Effector memory CD8-positive, alpha-beta T cell (primary cell): ENCODE data around the gene HSBP1L1.

Experiments
- ATAC-seq: fragments of 150-1000 bp; cut with Tn5 transposase; replicated peaks from 2 replicates; pipeline ENCODE4 v1.10.0; 2021; ENCODE audit warnings: mild to moderate bottlenecking, moderate library complexity
- DNase-seq, 3 experiments: peaks; one replicate each; pipeline ENCODE4 v3.0.0; 2021
- H3K27ac Mint-ChIP-seq, 2 donors: one replicate each; pipeline ENCODE4 v1.8.0; 2022; ENCODE audit warnings: mild to moderate bottlenecking in 2 of 2, mixed read lengths in 2 of 2, moderate library complexity in 2 of 2
- H3K27me3 Mint-ChIP-seq, 2 donors: one replicate each; pipeline ENCODE4 v1.8.0; 2022; ENCODE audit warnings: mixed read lengths in 2 of 2
- H3K36me3 Mint-ChIP-seq: one replicate; pipeline ENCODE4 v1.8.0; 2022; ENCODE audit warnings: mild to moderate bottlenecking, moderate library complexity, mixed read lengths; ENCODE audit not compliant: insufficient read depth
- H3K4me1 Mint-ChIP-seq, 2 donors: one replicate each; pipeline ENCODE4 v1.8.0; 2022; ENCODE audit warnings: low read depth in 2 of 2, mixed read lengths in 2 of 2
- H3K4me3 Mint-ChIP-seq, 2 donors: one replicate each; pipeline ENCODE4 v1.8.0; 2022; ENCODE audit warnings: mild to moderate bottlenecking in 2 of 2, mixed read lengths in 2 of 2, moderate library complexity in 2 of 2
- H3K9me3 Mint-ChIP-seq, 2 donors: one replicate each; pipeline ENCODE4 v1.8.0; 2022; ENCODE audit warnings: mixed read lengths in 2 of 2

Gene HSBP1L1

DNA sequence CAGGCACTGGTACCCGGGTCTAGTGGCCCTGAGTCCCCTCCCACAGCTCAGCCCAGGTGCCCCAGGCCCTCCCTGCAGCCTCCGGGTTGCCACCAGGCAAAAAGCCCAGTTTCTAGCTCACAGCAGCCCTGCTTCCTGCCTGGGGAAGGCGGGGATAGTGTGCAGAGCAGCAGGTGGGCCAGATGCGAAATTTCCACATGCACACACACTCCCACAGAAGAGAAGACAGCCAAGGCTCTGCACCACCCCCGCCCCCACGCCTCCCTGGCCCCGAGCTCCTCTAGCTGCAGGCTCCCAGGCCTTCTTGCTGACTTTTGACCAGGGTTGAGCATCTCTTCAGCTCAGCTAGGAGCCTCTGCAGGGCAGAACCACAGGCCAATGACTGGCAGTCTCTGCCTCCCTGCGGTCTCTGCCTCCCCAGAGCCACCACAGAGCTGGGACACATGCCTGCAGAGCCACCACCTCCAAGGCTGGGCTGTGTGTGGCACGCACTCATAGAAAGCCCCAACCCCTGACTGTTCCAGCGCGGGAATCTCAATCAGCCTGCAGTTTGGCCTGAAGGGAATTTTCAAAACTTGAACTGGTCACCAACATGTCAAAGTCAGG, 20.2 kb upstream of the HSBP1L1 start:
- peak; percentile 73 for ATAC-seq
- H3K27me3 Mint-ChIP-seq, result no peaks in the 10 kb centered on the region
- peak overlapping the region; percentile 13 to 33 for H3K4me3 Mint-ChIP-seq
- H3K9me3 Mint-ChIP-seq, result no peaks in the 10 kb centered on the region
- peaks cover 28 to 29% of the 10 kb centered on the region in 2 donors for H3K4me1 Mint-ChIP-seq
- DNase-seq, result no peak
- H3K36me3 Mint-ChIP-seq, result peaks cover 26% of the 10 kb centered on the region
- H3K27ac Mint-ChIP-seq, result peak overlapping the region; percentile 89 to 94

DNA sequence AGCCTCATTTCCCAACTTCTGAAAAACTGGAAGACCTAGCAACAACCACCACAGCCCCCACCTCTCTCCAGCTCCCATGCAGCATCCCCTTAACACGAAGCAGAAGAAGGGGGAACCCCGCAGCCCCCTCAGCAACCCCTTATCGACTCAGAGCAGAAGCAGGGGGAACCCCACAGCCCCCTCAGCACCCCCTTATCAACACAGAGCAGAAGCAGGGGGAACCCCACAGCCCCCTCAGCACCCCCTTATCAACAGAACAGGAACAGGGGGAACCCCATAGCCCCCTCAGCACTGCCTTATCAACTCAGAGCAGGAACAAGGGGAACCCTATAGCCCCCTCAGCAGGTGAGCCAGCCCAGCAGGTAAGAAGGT, 19.7 kb upstream of the HSBP1L1 start:
- Mint-ChIP-seq H3K9me3 (no peaks in the 10 kb centered on the region), H3K4me1 (peaks cover 30 to 32% of the 10 kb centered on the region in 2 donors), H3K4me3 (peak overlapping the region; percentile 13 to 33), H3K36me3 (peaks cover 21% of the 10 kb centered on the region), H3K27ac (peak overlapping the region; percentile 89 to 94), H3K27me3 (no peaks in the 10 kb centered on the region)
- peak; percentile 63 for ATAC-seq
- DNase-seq, result no peak

DNA sequence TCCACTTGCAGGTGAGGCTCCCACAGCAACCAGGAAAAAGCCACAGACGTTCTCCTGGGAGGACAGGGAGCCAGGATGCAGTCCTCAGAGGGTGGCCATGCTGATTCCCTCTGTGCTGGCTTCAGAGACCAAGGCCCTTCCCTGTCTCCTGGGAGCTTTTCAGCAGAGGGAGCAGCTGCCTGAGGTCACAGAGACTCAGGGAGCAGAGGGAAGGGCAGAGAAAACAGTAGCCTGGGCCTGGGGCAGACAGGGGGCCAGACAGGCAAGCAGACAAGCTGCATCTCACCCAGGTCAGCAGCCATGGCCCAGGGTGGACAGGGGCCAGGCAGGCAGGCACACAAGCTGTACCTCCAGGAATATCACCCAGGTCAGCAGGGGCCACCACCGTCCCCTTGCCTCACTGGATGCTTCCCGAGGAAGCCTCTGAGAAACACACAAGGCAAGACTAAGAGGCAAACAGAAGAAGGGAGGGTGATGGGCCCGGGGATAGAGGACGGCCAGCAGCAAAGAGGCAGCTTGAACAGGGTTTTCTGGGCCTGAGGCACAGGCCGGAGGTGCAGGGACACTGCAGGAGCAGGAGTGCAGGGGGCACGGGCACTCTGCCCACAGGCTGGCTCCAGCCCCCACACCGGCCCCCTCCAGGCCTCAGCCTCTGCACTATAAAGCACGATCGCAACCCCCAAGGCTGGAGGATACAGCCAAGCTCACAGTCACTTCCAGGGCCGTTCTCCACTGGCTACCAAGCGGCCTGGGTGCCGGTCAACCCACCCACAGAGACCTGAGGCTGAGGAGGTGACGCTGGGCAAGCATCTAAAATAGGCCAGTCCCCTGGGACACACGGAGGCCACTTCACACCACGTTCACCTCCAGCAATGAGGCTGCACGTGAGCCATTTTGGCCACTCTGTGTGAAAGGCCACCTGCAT, 19.1 kb upstream of the HSBP1L1 start:
- Mint-ChIP-seq H3K27ac (peak overlapping the region; percentile 89 to 94), H3K9me3 (no peaks in the 10 kb centered on the region), H3K4me3 (peak overlapping the region in 1 of 2 donors; percentile 13), H3K4me1 (peaks cover 34 to 35% of the 10 kb centered on the region in 2 donors), H3K27me3 (no peaks in the 10 kb centered on the region), H3K36me3 (peaks cover 20% of the 10 kb centered on the region)
- no peak for DNase-seq
- no peak for ATAC-seq

DNA sequence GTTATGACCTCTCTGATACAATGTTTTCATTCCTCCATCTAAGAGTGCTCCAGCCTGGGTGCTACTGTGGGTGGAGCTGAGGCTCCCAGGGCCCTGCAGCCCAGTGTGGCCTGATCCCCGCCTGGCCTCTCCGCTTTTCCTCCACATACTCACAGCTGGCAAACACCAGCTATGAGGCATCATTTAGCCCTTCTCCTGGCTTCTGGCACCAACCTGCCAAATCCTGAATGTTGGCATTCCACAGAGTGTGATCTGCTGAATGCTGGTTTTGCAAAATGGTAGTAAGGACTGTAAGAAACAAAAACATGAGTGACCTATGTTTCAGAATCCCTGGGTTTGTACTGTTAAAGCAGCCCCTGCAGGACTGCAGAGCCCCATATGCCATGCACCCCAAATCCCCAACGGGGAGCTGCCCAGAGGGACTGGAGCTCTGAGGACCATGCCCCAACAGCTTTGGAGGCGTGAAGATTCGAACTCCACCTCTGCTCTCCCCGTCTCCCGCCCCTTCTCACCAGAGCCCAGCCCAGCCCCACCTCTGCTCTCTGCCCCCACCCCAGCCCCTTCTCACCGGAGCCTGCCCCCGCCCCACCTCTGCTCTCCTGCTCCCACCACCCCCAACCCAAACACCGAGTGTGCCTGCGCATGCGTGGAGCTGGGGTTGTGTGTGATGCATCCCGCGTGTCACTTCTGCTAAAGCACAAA, 17.2 kb upstream of the HSBP1L1 start:
- Mint-ChIP-seq H3K4me3 (no peak overlapping the region), H3K9me3 (no peaks in the 10 kb centered on the region), H3K27ac (no peak overlapping the region), H3K27me3 (no peaks in the 10 kb centered on the region), H3K36me3 (peaks cover 17% of the 10 kb centered on the region), H3K4me1 (peaks cover 32 to 36% of the 10 kb centered on the region in 2 donors)
- no peak for ATAC-seq
- DNase-seq, result no peak

DNA sequence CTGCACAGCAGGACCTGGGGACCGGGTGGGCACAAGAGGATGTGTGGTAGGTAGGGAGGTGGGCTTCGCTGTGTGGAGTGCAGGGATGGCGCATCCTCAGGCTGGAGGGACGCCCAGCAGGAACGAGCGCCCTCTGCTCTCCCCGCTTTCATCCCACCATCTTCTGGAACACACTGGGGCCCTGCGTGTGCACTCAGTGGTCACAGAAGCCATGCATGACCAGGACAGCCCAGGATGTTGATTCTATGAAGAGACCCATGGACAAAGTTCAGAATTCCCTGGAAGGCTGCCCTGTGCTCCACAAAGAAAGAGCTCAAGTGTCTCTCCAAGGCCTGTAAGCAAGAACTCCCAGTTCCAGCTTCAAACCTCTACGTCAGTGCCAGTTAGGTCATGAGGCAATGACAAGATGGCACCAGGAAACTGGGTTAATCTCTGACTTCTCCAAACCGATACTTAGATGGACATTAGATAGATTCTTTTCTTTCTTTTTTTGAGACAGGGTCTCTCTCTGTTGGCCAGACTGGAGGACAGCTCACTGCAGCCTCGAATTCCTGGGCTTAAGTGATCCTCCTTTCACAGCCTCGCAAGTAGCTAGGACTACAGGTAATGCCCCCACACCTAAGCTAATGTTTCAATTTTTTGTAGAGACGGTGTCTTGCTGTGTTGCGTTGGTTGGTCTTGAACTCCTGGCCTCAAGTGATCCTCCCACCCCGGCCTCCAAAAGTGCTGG, 16.4 kb upstream of the HSBP1L1 start:
- ATAC-seq, result no peak
- no peaks in the 10 kb centered on the region for H3K27me3 Mint-ChIP-seq
- H3K27ac Mint-ChIP-seq, result peak overlapping the region in 1 of 2 donors; percentile 51
- peaks cover 31 to 36% of the 10 kb centered on the region in 2 donors for H3K4me1 Mint-ChIP-seq
- H3K9me3 Mint-ChIP-seq, result no peaks in the 10 kb centered on the region
- H3K4me3 Mint-ChIP-seq, result peak overlapping the region in 1 of 2 donors; percentile 80
- DNase-seq, result no peak
- peaks cover 14% of the 10 kb centered on the region for H3K36me3 Mint-ChIP-seq

DNA sequence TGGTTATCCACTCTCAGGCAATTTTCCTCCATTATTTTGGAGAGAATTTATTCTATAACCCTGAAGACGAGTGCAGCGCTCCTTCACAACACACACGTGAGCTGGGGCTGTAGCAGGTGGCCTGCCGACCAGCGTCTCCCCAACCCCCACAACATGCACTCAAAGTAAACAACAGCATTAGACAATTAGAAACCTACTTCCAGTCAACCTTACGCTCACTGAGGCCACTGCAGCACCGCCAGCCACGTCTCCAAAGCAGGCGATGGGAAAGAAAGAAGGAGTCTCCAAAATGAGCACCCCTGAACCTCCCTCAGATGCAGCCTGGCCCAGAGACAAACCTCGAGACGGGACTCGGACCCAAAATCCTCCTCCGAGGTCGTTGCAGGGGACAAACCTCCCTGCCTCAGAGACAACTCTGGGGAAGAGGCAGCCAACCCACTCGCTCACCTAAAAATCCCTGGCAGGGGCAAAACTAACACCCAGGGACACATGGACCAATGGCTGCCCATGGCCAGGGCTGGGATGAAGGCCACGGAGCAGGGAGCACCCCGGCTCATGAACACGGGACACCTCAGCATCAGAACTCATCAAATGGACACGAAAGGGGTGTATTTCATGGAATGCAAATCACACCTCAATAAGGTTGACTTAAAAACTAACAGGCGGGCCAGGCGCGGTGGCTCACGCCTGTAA, 15.6 kb upstream of the HSBP1L1 start:
- Mint-ChIP-seq H3K4me1 (peaks cover 31 to 36% of the 10 kb centered on the region in 2 donors), H3K4me3 (peak overlapping the region; percentile 79 to 80), H3K27ac (peak overlapping the region in 1 of 2 donors; percentile 74), H3K27me3 (no peaks in the 10 kb centered on the region), H3K9me3 (no peaks in the 10 kb centered on the region), H3K36me3 (peaks cover 14% of the 10 kb centered on the region)
- DNase-seq, result no peak
- ATAC-seq, result no peak

DNA sequence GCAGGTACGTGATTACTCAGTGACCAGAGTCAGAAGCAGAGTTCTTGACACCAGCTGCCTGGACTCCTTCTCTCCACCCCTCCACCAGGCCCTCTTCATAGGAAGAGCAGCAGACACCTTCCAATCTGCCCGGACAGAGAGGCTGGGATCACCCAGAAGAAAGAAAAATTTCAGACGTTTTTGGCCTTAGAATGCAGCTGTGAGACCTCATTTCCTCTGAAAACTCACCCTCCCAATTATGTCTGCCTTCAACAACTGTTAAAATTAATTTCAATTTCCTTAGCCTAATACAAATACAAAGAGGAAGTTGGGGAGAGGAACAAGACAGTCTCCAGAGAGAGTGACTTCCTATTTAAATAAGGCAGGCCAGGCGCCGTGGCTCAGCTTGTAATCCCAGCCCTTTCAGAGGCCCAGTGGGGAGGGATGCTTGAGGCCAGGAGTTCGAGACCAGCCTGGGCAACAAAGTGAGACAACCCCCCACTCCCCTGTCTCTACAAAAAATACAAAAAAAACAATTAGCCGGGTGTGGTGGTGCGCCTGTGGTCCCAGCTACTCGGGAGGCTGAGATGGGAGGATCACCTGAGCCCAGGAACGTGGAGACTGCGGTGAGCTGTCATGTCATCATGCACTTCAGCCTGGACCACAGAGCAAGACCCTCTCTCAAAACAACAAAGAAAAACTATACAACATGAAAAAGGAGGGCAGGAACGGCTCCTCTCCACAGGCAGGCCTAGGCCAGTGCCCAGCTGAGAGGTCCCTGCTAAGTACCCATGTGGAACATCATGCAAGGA, 14.6 kb upstream of the HSBP1L1 start:
- H3K36me3 Mint-ChIP-seq, result peaks cover 14% of the 10 kb centered on the region
- H3K27ac Mint-ChIP-seq, result peak overlapping the region; percentile 74 to 84
- ATAC-seq (no peak), DNase-seq (no peak)
- peaks cover 21 to 26% of the 10 kb centered on the region in 2 donors for H3K4me1 Mint-ChIP-seq
- peak overlapping the region; percentile 79 to 80 for H3K4me3 Mint-ChIP-seq
- H3K27me3 Mint-ChIP-seq, result no peaks in the 10 kb centered on the region
- H3K9me3 Mint-ChIP-seq, result no peaks in the 10 kb centered on the region

DNA sequence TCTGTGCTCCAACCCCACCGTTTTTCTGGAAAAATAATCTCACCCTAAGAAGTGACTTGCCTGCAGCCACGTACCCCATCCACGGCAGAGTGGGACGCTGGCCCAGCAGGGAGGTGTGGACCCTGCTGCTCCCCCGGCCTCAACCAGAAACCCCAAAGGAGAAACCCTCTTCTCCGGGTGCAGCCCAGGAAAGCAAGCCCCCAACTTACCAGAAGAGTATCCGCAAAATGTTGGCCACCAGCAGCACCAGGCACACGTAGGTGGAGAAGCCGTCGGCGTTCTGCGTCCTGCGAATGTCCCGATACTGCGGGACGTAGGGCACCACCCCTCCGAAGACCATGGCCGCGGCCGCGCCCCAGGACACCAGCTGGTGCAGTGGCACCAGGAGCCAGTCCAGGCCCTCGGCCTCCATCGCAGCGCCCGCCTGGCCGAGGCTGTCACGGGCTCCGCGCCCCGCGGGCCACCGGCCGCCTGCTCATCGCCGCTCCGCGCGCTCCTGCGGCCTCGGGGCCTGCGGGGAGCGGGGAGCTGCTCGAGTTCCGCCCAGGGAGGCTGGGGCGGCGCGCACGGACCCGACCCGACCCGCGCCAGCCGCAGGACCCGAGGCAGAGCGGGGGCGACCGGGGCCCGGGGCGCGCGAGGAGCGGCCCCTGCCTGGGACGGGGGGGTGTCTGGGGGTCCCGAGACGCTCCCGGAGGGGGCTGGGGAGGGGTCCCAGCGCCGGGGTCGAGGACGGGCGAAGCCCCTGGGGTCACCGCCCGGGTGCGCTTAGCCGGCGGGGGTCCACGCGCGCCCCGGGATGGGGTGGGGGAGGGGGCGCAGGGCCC, 13.7 kb upstream of the HSBP1L1 start:
- Mint-ChIP-seq H3K4me3 (peak overlapping the region; percentile 79 to 80), H3K27ac (peak overlapping the region; percentile 74 to 84), H3K36me3 (peaks cover 14% of the 10 kb centered on the region), H3K9me3 (no peaks in the 10 kb centered on the region), H3K4me1 (peaks cover 18 to 21% of the 10 kb centered on the region in 2 donors), H3K27me3 (no peaks in the 10 kb centered on the region)
- ATAC-seq (peak; percentile 44), DNase-seq (peak in 1 of 3 experiments; percentile 24)

DNA sequence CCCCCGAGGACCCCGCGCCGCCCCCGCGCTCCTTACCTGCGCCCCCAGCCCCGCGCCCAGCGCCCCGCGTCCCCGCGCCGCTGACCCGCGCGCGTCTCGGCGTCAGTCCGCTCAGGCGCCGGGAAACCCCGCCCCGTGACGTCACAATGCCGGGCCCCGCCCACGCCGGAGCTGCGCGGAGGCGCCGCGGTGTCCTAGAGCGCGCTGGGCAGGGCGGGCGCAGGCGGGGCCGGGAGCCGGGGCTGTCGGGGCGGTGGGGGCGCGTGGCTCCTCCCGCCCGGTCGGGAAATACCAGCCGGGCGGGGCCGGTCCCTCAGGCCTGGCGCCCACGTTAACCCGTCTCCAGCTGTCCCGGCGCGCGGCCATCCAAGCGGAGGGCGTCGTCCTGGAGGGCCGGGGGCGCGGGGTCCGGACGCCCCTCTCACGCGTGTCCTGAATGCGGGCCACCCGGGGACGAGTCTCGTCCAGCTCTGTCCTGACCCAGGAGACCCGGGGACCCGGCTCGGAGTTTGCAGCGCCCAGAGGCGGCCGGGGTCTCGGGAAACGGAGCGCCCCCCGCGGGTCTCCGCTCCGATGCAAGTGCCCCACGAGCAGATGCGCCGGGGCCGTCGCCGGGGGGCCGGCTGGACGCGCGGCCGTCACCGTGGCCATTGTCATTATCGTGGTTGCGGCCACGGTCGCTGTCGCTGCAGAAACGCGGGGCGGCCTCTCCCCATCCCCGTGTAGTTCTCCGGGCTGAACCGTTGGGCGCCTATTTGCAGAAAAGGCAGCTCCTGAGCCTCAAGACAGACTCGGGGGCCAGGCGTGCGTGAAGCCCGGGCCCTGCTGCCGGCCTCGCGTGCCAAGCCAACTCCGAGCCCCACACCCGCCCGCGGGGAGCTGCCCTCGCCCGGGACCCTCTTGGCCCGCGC, 12.6 kb upstream of the HSBP1L1 start, which contains the start of gene SLC66A2:
Gene SLC66A2, minus strand, starts transcription at position 109 of the 911 bp plus-strand sequence. CDS start 727 bp downstream, outside the sequence.
- H3K36me3 Mint-ChIP-seq, result peaks cover 13% of the 10 kb centered on the region
- peaks cover 18 to 21% of the 10 kb centered on the region in 2 donors for H3K4me1 Mint-ChIP-seq
- ATAC-seq, result peak; percentile 90
- peak within 1 kb of the TSS; percentile 74 to 84 for H3K27ac Mint-ChIP-seq
- H3K4me3 Mint-ChIP-seq, result peak within 1 kb of the TSS; percentile 79 to 80
- H3K27me3 Mint-ChIP-seq, result no peaks in the 10 kb centered on the region
- peak; percentile 95 to 96 (median 96) for DNase-seq
- no peaks in the 10 kb centered on the region for H3K9me3 Mint-ChIP-seq

DNA sequence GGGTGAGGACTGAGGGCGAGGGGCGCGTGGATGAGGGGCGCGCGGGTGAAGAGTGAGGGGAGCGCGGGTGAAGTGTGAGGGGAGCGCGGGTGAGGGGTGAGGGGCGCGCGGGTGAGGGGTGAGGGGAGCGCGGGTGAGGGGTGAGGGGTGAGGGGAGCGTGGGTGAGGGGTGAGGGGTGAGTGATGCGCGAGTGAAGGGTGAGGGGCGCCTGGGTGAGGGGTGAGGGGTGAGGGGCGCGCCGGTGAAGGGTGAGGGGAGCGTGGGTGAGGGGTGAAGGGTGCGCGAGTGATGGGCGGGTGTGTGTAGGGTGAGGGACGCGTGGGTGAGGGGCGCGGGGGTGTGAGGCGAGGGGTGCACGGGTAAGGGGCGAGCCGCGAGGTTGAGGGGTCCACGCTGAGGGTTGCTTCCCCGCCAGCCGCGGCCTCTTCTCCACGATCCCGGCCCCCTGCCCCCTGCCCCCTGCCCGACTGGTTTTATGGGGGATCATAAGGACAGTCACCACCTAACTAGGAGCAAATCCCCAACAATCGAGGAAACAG, 11.9 kb upstream of the HSBP1L1 start:
- ATAC-seq (no peak), DNase-seq (no peak)
- H3K4me3 Mint-ChIP-seq, result peak overlapping the region; percentile 40 to 51
- no peaks in the 10 kb centered on the region for H3K27me3 Mint-ChIP-seq
- peaks cover 18% of the 10 kb centered on the region in 2 donors for H3K4me1 Mint-ChIP-seq
- no peak overlapping the region for H3K27ac Mint-ChIP-seq
- peaks cover 7% of the 10 kb centered on the region for H3K36me3 Mint-ChIP-seq
- H3K9me3 Mint-ChIP-seq, result no peaks in the 10 kb centered on the region
